Transverse colon (tissue), 4 donors: ENCODE results near the gene HP1BP3. TPM values are rescaled to one million over a fixed set of nuclear protein-coding genes. Genes with fewer than 3 reads are reported as not detected.

ENCODE experiments used
- DNase-seq: peaks from one replicate; pipeline ENCODE4 v3.0.0-alpha.2; 2019
- H3K27ac ChIP-seq, 4 donors: fragments of 200-600 bp; sonication (generic); 2 replicates each; pipeline ENCODE4 v1.5.1; 2016 to 2018; ENCODE audit warnings: inconsistent platforms in 4 of 4
- H3K27me3 ChIP-seq: fragments of 200-600 bp; sonication (generic); 2 replicates; pipeline ENCODE4 v1.5.1; 2017; ENCODE audit warnings: inconsistent platforms
- H3K36me3 ChIP-seq, 4 donors: fragments of 200-600 bp; sonication (generic); 2 replicates each; pipeline ENCODE4 v1.5.1; 2017 to 2019; ENCODE audit warnings: inconsistent platforms in 4 of 4
- H3K4me1 ChIP-seq, 4 donors: fragments of 200-600 bp; sonication (generic); 2 replicates each; pipeline ENCODE4 v1.5.1; 2017 to 2020; ENCODE audit warnings: inconsistent platforms in 4 of 4
- H3K4me3 ChIP-seq, 4 donors: fragments of 200-600 bp; sonication (generic); 1 replicate in 1 of 4; 2 replicates in 3 of 4; pipeline versions ENCODE4 v1.5.1 to v1.6.1; 2017 to 2019; ENCODE audit warnings: inconsistent platforms in 4 of 4
- H3K9me3 ChIP-seq, 2 donors: fragments of 200-600 bp; sonication (generic); 2 replicates each; pipeline ENCODE4 v1.5.1; 2017 to 2019; ENCODE audit warnings: inconsistent platforms in 2 of 2
- CTCF ChIP-seq, 5 experiments: fragments of 200-600 bp in 3 of 5; fragments of 450-650 bp in 2 of 5; sonication (generic) in 3 of 5; IDR thresholded peaks; 1 replicate in 2 of 5; 2 replicates in 3 of 5; pipeline ENCODE4 v1.5.1; 2016 to 2017; ENCODE audit warnings: antibody characterized with exemption in 5 of 5, inconsistent platforms in 3 of 5, mild to moderate bottlenecking in 2 of 5, moderate library complexity in 1 of 5
- EP300 ChIP-seq: sonication (generic); formaldehyde crosslinking; IDR thresholded peaks from one replicate; pipeline ENCODE4 v1.6.1; 2017; ENCODE audit warnings: antibody characterized with exemption, low read depth
- POLR2A ChIP-seq: fragments of 450-650 bp; IDR thresholded peaks from one replicate; pipeline ENCODE4 v1.6.1; 2016; ENCODE audit warnings: antibody characterized with exemption, mild to moderate bottlenecking, moderate library complexity
- POLR2AphosphoS5 ChIP-seq, 3 donors: sonication (generic); formaldehyde crosslinking; IDR thresholded peaks; one replicate each; pipeline ENCODE4 v1.6.1; 2016; ENCODE audit warnings: antibody characterized with exemption in 3 of 3
- WGBS, 2 donors: methylation state at CpG; one replicate each; pipeline ENCODE4 v1.1.5; 2018; ENCODE audit warnings: low coverage in 1 of 2; 5-methylcytosine and 5-hydroxymethylcytosine counted together
- in situ Hi-C, 4 donors: fragments of 200-750 bp; cut with MboI; loops; one replicate each; pipeline versions ENCODE4 v1.15.0 to v1.15.1; 2017; ENCODE audit warnings: low sequenced_read_pairs in 3 of 4, low pct_ligation_motif_present in 1 of 4, low pct_unique_long_range_greater_than_20kb in 1 of 4
- intact Hi-C: fragments of 100-400 bp; cut with DNase I; formaldehyde crosslinking; loops from one replicate; pipeline ENCODE4 v1.15.1; 2023; ENCODE audit warnings: low total_unique reads
- total RNA-seq, 4 donors: library from RNA; depleted of rRNA; stranded (reverse); fragments of >200 nt; gene quantifications; one replicate each; pipeline ENCODE4 v1.1.0, GENCODE V29; 2016

The HP1BP3 gene
- total RNA-seq, 4 donors from 2014 or later = 143 to 272 (median 197) TPM

- Histone ChIP-seq H3K27ac (no peak overlapping the region), H3K4me3 (no peak overlapping the region), H3K27me3 (no peaks in the 10 kb centered on the region), H3K36me3 (peaks cover 0 to 17% (median 5%) of the 10 kb centered on the region in 4 donors), H3K9me3 (no peaks in the 10 kb centered on the region), H3K4me1 (no peaks in the 10 kb centered on the region)
- TF ChIP-seq POLR2A = no peak
- TF ChIP-seq EP300 = no peak
- TF ChIP-seq POLR2AphosphoS5 (IDR thresholded peaks at IDR 0.05) = no peak
- no peak for TF ChIP-seq CTCF (IDR thresholded peaks at IDR 0.05)
- in situ Hi-C loops (no loop called here), intact Hi-C loops (no loop called here)
- no peak for DNase-seq
- WGBS, 2 donors = 41 to 45% methylated on average over 2 of the region's 2 CpGs
These were observed 34.4 kb upstream of the HP1BP3 start for GRCh38 chr1:20821466-20821865.

- intact Hi-C loops = no loop called here
- H3K36me3 ChIP-seq = peaks cover 0 to 13% (median 4%) of the 10 kb centered on the region in 4 donors
- H3K27ac ChIP-seq = no peak overlapping the region
- H3K9me3 ChIP-seq = no peaks in the 10 kb centered on the region
- 81% methylated on average over 5 of the region's 5 CpGs; no CpG with 5 or more reads in 1 of the 2 donors for WGBS, 2 donors
- no peaks in the 10 kb centered on the region for H3K27me3 ChIP-seq
- no peak overlapping the region for H3K4me3 ChIP-seq
- no peak for TF ChIP-seq CTCF (IDR thresholded peaks at IDR 0.05)
- TF ChIP-seq EP300 = no peak
- no peak for TF ChIP-seq POLR2A
- in situ Hi-C loops = no loop called here
- no peak for DNase-seq
- no peaks in the 10 kb centered on the region for H3K4me1 ChIP-seq
These were observed 32.7 kb upstream of the HP1BP3 start for GRCh38 chr1:20819818-20820217.

GRCh38 chr1:20814534-20814871 is 27.4 kb upstream of the HP1BP3 start:
- H3K27me3 ChIP-seq = no peaks in the 10 kb centered on the region
- H3K36me3 ChIP-seq = peaks cover 0 to 19% (median 2%) of the 10 kb centered on the region in 4 donors
- no peaks in the 10 kb centered on the region for H3K9me3 ChIP-seq
- no peaks in the 10 kb centered on the region for H3K4me1 ChIP-seq
- H3K4me3 ChIP-seq = no peak overlapping the region
- no peak overlapping the region for H3K27ac ChIP-seq
- in situ Hi-C loops = no loop called here
- 100% methylated on average over 1 of the region's 4 CpGs; no CpG with 5 or more reads in 1 of the 2 donors for WGBS, 2 donors
- TF ChIP-seq EP300 = no peak
- TF ChIP-seq POLR2AphosphoS5 (IDR thresholded peaks at IDR 0.05) = no peak
- TF ChIP-seq POLR2A = no peak
- no peak for TF ChIP-seq CTCF (IDR thresholded peaks at IDR 0.05)
- DNase-seq = no peak
- intact Hi-C loops = no loop called here

GRCh38 chr1:20811916-20812315 is 24.8 kb upstream of the HP1BP3 start:
- in situ Hi-C loops (no loop called here), intact Hi-C loops (no loop called here)
- Histone ChIP-seq H3K9me3 (no peaks in the 10 kb centered on the region), H3K4me1 (no peaks in the 10 kb centered on the region), H3K27ac (no peak overlapping the region), H3K36me3 (peaks cover 0 to 24% (median 4%) of the 10 kb centered on the region in 4 donors), H3K4me3 (no peak overlapping the region), H3K27me3 (no peaks in the 10 kb centered on the region)
- 92 to 96% methylated on average over 5 of the region's 5 CpGs for WGBS, 2 donors
- no peak for DNase-seq
- no peak for TF ChIP-seq POLR2AphosphoS5 (IDR thresholded peaks at IDR 0.05)
- TF ChIP-seq EP300 = no peak
- no peak for TF ChIP-seq CTCF (IDR thresholded peaks at IDR 0.05)
- TF ChIP-seq POLR2A = no peak
